CD4-positive, alpha-beta T cell treated with Interferon gamma for 1 hour (primary cell): ENCODE measurements around the gene IGF2R.
A peak's percentile ranks its signal among the peaks of the same experiment; 100 is the strongest.

ENCODE experiments used
- DNase-seq: peaks from one replicate; pipeline ENCODE4 v3.0.0-alpha.2; 2020

The IGF2R gene

DNA sequence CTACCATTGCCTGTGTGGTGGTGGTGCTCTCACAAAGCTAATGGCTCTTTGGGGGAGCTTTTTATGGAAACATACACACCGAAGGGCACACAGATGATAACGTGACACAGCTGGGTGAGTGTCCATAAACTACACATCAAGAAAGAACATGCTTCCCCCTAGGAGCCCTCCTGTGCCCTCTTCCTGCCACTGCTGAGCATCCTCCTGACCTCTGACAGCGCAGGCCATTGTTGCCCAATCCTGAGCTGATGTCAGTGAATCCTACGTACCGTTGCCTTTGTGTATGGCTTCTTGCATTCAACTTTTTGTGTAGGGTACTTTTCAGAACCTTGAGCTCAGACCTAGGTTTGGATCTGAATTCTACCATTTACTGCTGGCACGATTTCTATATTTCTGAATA, 86.9 kb downstream of the IGF2R start:
- DNase-seq, result no peak

GRCh38 chr6:160057080-160057479, 88.2 kb downstream of the IGF2R start:
- no peak for DNase-seq

- no peak for DNase-seq
Measured at GRCh38 chr6:160058603-160059215, 89.8 kb downstream of the IGF2R start.

DNA sequence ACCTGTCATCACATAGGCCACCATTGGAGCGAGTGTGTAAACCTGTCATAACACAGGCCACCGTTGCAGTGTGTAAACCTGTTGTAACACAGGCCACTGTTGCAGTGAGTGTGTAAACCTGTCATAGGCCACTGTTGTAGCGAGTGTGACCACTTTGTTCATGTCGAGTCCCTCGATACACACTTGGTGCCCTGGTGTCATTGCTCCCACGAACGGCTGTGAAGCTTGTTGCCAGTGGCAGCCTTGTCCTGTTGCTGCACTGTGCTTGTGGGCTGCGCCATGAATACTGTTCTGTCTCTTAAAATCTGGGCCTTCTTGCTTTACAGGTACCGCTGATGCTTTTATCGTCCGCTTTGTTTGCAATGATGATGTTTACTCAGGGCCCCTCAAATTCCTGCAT, 91.3 kb downstream of the IGF2R start:
- no peak for DNase-seq

GRCh38 chr6:160060920-160061447, 92.1 kb downstream of the IGF2R start:
- DNase-seq, result no peak

DNA sequence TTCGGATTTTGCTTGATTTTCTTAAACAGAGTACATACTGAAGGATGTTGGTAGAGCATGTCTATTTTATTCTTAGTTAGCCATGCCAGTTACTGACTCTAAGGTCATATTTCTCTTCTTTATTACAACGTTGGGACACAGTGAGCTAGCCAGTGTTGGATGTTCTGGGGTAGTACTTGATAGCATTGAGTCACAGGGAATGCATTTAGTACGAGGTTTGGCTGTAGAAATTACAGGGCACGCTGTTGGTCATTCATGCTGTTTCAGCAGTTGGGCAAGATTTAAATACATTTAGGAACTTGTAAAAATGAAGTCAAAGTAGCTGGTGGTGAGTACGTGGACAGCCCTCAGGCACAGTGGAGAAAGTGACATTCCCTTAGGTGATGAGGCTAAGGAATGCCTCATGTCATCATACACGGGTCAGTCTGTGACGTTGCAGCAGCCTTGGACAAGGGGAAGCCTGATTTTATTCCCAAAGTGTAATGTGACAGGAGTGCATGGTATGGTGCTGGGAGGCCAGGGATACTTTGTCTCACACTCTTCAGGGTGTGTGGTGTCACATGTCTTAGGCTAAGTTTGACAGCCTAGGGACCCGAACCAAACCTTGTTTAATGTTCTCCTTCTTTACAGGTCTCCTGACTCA, 95.0 kb downstream of the IGF2R start:
- no peak for DNase-seq

- no peak for DNase-seq
Measured at GRCh38 chr6:160065200-160065599, 96.3 kb downstream of the IGF2R start.

- DNase-seq, result no peak
Measured at GRCh38 chr6:160067564-160067963, 98.7 kb downstream of the IGF2R start.

DNA sequence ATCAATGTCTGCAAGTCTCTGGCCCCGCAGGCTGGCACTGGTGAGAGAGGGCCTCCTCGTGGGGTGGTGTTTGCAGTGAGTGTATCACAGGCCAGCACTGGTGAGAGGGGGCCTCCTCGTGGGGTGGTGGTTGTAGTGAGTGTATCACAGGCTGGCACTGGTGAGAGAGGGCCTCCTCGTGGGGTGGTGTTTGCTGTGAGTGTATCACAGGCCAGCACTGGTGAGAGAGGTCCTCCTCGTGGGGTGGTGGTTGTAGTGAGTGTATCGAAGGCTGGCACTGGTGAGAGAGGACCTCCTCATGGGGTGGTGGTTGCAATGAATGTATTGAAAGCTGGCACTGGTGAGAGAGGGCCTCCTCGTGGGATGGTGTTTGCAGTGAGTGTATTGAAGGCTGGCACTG, 99.5 kb downstream of the IGF2R start:
- DNase-seq, result no peak

- DNase-seq, result peak; percentile 46
Measured at GRCh38 chr6:160069050-160069454, 100.2 kb downstream of the IGF2R start.

- DNase-seq, result no peak
Measured at GRCh38 chr6:160069459-160069858, 100.6 kb downstream of the IGF2R start.

DNA sequence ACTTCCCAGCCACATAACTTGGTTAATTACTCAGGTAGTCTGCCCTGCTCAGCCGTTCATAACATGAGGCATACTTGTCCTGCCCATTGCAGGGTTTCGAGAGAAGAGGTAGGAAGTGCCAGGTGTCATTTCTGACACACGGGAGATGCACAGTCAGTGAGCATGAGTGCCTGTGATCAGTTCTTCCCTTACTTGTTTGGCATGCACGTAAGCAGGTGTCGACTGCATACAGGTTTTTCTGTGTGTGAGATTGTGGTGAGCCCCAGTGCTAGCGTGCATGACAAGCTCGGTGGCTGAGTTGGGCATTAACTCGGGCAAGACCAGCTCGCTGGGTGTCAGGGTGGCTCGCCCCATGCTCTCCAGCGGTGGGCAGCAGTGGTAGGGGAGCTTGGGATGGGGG, 101.5 kb downstream of the IGF2R start:
- no peak for DNase-seq

DNA sequence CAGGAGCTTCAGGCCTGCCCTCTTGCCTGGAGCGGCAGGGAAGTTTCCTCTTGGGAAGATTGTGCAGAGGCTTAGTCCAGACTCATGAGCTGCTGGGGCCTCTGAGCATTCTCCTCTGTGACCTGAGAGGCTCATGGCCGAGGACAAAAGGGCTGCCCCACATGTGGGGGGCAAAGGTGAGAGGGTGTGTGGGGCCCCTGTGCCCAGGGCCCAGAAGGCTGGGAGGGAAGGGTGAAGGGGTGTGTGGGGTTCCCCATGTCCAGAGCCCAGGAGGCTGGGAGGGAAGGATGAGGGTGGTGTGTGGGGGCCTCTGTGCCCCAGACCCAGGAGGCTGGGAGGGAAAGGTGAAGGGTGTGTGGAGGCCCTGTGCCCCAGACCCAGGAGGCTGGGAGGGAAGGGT, 101.9 kb downstream of the IGF2R start:
- no peak for DNase-seq

- no peak for DNase-seq
Measured at GRCh38 chr6:160071805-160072690, 103.2 kb downstream of the IGF2R start.

DNA sequence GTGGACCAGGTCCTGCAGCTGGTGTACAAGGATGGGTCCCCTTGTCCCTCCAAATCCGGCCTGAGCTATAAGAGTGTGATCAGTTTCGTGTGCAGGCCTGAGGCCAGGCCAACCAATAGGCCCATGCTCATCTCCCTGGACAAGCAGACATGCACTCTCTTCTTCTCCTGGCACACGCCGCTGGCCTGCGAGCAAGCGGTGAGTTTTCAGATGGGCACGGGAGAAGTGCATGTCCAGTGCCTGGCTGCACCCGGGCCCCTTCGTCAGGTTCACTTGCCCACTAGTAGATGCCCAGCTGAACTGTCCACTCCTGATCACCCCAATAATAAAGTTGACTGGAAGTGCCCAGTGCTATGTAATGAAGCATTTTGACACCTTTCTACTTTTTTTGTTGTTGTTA, 104.4 kb downstream of the IGF2R start:
- no peak for DNase-seq

GRCh38 chr6:160076009-160076408, 107.1 kb downstream of the IGF2R start:
- no peak for DNase-seq

- DNase-seq, result no peak
Measured at GRCh38 chr6:160077024-160077423, 108.1 kb downstream of the IGF2R start.

- no peak for DNase-seq
Measured at GRCh38 chr6:160077526-160077925, 108.6 kb downstream of the IGF2R start.

DNA sequence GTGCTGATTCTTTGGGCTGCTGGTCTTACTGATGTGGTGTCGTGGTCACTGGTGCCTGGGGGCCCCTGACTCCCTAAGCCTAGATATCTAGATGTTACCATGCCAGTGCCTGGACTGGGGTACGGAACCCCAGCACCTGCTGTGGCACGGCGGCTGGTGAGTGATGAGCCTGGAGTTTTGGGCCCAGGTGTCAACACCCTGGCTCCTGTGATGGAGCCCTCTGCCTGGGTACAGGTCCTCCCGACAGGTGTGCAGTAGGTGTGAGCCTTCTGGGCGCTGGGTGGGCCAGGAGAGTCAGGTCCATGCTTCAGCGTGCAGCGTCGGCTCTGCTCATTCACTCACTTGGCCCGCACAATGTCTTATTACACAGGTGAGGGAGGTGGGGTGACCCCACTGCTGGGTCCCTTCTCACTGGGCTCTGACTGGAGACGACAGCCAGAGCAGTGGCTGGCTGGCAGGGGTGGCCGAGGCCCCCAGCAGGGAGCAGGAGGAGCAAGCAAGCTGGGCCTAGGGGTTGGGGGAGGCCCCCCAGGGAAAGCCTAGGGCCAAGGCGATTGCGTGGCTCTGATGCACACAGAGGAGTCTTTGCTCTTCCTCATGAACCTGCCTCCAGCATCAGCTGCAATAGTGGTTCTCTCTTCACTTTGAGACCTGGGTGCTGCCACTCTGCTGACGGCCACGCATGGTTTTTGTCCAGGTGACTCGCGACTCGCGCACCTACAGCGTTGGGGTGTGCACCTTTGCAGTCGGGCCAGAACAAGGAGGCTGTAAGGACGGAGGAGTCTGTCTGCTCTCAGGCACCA, 110.2 kb downstream of the IGF2R start:
- no peak for DNase-seq

DNA sequence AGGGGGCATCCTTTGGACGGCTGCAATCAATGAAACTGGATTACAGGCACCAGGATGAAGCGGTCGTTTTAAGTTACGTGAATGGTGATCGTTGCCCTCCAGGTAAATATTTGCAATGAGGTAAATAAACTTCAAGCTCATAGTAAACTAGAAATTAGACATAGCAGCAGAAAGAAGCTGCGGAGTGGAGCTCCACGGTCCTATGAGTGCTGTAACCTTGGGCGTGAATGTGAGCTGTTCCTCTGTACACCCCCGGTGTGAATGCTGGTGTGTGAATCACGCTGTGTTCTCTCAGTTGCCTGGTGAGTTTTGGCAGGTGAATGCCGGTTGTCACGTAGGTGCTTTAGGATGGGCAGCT, 110.8 kb downstream of the IGF2R start:
- no peak for DNase-seq

GRCh38 chr6:160080097-160080496, 111.2 kb downstream of the IGF2R start:
- no peak for DNase-seq

DNA sequence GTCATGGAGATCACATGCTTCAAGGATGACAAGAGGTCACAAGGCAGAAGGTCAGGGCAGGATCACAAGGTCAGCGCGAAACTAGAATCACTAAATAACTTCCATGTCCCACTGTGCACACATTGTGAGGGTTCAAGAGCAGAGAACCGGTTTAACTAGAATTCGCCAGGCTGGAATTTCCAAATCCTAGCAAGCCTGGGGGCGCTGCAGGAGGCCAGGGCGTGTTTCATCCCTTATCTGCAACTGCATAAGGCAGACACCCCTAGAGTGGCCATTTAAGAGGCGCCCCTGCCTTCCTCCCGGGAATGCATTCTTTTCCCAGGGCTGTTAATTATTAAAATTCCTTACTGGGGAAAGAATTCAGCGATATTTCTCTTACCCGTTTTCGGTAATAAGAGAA, 112.5 kb downstream of the IGF2R start:
- no peak for DNase-seq

DNA sequence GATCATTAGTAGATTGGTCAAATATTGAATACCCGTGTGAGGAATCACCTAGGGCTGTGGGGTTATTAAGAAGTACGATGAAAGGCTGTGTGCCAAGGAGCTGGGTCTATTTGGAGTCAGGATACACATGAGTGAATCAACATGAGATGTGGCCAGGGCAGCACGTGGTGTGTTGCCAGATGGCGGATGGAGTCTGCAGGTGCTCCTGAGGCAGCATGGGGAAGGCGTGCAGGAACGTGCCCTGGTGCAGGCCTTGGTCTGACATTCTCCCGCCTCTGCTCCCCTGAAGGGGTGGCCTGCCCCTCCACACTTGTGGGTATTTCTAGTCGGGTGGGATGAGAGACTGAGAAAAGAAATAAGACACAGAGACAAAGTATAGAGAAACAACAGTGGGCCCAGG, 113.7 kb downstream of the IGF2R start:
- no peak for DNase-seq
